ENCODE data around the gene SPARCL1. TPM values are rescaled to one million over a fixed set of nuclear protein-coding genes. Genes with fewer than 3 reads are reported as not detected.

Gene SPARCL1
- total RNA-seq, 2 experiments from 2014 or later: not detected

Other genes with a start within 250 kb of the SPARCL1 start
- not detected for gene HSD17B13, start 206.5 kb downstream of the SPARCL1 start, total RNA-seq
- 10 to 100 TPM; 18.2 to 18.7 TPM for gene HSD17B11, start 138.2 kb downstream of the SPARCL1 start, total RNA-seq
- gene NUDT9, start 106.8 kb downstream of the SPARCL1 start, total RNA-seq: 10 to 100 TPM; 13.4 to 13.6 TPM
- not detected for gene DSPP, start 79.2 kb upstream of the SPARCL1 start, total RNA-seq
- gene DMP1, start 120.9 kb upstream of the SPARCL1 start, total RNA-seq: not detected

All from activated naive CD8-positive, alpha-beta T cell treated with anti-CD3 and anti-CD28 coated beads for 36 hours (primary cell).